DMS 273 treated with DMSO at 0.1 percent for 48 hours (cell line): ENCODE results near the gene ARMC8.

Experiments used
- DNase-seq: peaks from one replicate; lab custom pipeline; 2025; lab: John Stamatoyannopoulos, UW

The ARMC8 gene

GRCh38 chr3:138245026-138245425, 57.9 kb downstream of the ARMC8 start:
- DNase-seq = no peak

DNA sequence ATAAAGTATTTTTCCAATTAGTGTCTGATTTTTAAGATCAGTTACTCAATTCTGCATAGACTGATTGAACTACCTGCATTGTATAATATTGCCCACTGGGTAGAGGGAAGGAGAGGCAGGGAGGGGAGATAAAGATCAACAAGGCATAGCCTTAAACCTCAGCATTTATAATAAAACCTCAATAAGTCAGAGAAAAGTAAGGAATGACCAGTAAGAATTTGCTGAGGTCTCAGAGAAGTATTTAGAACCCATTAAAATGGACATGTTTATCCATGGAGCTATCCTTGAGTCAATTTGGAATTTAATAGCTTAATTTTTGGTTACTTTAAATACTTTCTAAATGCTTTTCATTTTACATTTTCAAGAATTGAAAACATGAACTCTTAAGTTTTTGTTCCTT, 62.5 kb downstream of the ARMC8 start:
- no peak for DNase-seq

DNA sequence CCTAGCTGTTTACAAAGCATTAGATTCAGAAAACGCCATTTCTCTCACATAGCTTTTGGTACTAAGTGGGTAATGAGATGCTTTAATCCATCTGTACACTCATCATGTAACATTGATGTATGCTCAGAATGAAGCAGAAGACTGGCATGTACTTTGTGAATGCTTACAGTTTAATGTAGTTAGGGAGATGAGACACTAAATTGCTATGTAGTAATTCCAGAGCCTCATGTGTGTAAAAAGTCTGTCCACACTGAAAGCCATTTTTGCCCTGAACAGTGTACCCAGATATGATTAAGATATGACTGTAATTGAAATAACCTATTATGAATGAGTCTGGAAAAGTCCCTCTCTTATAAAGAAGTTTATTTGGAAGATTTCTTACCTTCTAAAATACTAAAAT, 66.5 kb downstream of the ARMC8 start:
- no peak for DNase-seq

GRCh38 chr3:138254216-138254615, 67.1 kb downstream of the ARMC8 start:
- no peak for DNase-seq

DNA sequence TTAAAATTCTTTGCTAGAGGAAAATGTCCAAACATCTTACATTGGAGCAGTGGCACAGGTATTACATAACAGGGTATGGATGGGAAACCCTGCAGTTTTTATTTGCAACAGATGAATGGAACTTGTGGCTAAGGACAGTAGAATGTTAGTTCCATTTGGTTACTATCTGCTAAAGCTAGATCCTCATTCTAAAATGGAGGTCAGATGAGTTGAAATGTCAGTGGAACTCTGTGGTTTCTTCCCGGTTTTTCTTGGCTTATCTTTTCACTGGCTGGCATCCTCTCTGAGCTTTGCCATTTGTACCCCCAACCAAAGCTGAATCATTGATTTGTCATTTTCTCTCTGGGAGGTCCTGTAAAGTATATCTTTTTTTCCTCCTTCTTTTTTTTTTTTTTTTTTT, 68.9 kb downstream of the ARMC8 start:
- no peak for DNase-seq

DNA sequence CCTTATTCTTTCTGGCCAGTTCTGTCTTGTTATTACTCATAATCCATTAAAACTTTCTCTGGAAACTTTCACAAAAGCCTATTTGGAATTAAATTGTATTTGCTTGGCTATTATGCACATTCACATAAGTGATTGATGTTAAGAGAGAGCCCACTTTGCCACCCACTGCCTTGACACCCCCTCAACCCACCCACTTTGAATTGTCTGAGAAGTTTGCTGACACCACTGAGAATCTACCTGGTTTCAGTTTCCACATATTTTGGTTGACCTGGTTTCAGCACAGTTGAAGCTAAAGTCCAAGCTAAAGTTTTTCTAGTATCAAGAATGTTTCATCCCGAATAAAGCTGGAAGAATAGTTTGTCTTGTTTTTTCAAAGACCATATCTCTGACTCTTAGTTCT, 70.9 kb downstream of the ARMC8 start:
- no peak for DNase-seq

- DNase-seq = no peak
These were observed 72.0 kb downstream of the ARMC8 start for GRCh38 chr3:138259126-138259525.

DNA sequence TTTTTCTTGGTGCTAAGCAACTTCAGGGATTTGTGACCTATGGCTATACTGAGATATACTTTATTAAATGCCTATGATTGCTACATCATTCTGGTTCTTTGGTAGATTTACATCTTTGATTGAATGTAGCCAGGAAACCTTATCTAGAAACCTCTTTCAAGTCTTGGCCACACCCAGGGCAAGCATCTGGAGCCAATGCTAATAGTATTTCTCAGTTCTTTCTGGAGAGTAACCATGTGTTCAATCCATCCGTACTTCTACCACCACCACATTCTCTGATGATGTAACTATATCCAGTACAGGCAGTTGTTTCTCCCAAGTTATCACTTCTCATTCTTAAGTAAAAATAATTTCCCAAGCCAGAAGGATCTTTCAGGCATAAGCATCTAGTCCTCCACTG, 73.5 kb downstream of the ARMC8 start:
- DNase-seq = no peak

DNA sequence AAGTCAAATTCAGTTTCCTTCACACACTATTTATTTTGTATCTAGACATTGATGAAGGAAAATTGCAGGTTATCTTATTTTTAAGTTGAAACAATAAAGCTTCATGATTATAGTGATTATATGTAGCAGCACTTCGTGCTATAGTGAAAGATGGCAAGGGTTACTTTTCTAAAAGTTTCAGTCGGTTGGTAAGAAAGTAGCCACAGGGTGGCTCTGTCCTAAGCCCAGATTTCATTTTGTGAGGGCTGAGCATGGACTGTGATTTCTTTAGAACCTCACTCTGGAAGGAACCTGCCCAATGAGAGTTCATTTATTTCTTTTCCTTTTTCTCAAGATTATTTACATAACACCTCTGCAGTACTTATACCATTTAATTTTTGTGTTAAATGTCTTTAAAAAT, 76.0 kb downstream of the ARMC8 start:
- DNase-seq = no peak

- no peak for DNase-seq
These were observed 78.6 kb downstream of the ARMC8 start for GRCh38 chr3:138265745-138266144.

- no peak for DNase-seq
These were observed 80.0 kb downstream of the ARMC8 start for GRCh38 chr3:138267083-138267482.

- DNase-seq = no peak
These were observed 83.1 kb downstream of the ARMC8 start for GRCh38 chr3:138270245-138270644.

DNA sequence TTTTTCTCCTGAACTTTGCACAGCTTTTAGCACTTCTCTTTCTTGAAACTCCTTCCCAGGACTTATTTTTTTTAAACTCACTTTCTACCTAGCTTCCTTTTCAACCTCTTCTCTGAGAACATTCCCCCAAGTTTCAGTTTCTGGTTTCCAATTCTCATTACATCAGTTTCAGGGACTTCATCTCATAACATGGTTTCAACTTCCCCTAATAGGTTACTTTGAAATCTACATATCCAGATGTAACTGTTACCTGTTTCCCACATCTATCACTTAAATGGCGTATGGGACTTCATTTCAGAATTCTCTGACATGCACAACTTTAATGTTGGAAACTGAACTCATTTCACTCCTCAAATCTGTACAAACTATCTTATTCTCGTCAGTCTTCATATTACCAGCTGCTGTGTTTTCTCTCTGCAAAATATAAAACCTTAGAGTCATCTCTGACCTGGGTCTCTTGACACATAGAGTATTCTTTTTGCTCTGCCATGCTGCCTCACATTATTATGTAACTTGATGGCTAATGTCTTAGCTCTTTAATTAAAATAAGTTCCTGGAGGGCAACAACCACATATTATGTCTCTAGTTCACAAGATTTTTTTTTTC, 84.2 kb downstream of the ARMC8 start:
- DNase-seq = no peak

- no peak for DNase-seq
These were observed 94.5 kb downstream of the ARMC8 start for GRCh38 chr3:138281561-138281960.

GRCh38 chr3:138282836-138283235, 95.7 kb downstream of the ARMC8 start:
- DNase-seq = no peak

GRCh38 chr3:138284079-138284478, 97.0 kb downstream of the ARMC8 start:
- DNase-seq = no peak

GRCh38 chr3:138284957-138285477, 97.9 kb downstream of the ARMC8 start:
- no peak for DNase-seq

DNA sequence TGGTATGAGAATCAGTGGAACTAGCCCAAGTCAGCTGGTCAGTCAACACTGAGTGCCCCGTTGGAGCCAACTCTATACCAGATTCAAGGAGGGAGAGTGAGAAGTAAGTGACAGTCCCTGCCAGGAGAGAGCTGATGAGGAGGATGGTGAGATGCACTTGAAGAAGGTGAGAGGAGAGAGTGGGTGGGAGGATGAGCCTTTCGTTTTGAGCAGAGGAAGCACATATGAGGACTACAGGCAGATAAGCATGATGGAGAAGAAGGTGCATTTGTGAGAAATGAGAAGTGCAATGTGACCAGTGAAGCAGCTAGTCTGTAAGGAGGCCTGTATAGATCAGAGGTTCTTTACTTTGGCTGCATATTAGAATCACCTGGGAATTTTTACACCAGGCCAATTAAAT, 102.2 kb downstream of the ARMC8 start:
- DNase-seq = no peak

DNA sequence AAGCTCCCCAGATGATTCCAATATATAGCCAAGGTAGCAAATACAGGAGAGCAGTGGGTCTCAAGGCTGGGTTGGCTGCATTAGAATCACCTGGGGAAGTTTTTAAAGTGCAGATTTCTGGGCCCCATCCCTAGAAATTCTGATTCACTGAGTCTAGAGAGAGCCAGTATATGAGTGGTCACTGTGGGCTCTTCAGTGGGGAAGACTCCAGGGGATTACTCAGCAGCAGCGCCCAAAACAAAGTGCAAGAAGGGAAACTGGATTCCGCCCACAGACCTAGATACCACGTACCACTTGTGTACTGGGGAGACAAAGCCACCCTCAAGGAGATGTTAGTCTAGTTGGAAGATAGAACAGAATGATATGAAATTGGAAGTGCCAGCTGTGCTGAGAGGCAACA, 102.6 kb downstream of the ARMC8 start:
- no peak for DNase-seq

DNA sequence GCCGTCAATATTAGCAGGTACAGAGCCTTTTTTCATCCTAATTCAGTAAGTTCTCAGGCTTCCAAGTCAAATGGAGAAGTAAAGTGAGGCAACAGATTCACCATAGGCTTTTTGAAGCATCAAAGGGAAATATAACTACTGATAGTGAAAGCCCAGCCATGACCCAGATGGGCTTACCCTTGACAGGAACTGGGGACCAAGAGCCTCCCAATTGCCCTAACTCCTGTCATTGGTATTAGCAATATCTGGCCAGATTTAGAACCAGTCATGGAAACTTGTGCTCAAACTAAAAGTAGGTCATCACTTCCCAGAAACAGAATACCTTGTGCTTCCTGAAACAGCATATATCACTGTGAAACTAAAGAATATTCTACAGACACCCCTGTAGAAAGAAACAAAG, 109.5 kb downstream of the ARMC8 start:
- DNase-seq = no peak

DNA sequence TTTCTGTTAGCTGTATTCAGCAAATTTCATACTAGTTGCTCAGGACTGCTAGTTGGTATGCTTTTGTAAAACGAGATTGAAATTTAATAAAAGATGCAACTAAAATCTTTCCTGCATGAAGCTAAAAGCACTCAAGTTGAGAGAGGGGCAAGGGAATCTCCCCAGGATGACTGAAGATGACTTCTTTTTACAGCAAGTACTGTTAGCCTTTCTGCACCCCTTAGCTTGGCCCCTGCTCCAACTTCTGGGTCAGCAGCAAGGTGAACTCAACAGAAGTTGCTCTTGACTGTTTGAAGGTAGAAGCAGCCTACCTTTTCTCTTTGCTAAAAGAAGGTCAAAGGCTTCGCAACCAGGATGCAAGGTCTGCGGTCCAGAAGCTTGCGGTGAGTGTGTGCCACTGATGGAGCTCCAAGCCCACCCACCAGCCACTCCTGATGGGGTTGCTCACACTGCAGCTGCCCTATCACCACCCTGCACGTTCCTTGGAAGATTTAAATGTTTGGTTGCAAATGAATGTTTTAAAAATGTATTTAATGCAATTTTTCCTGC, 110.0 kb downstream of the ARMC8 start:
- no peak for DNase-seq

- DNase-seq = no peak
These were observed 110.8 kb downstream of the ARMC8 start for GRCh38 chr3:138297876-138298275.

DNA sequence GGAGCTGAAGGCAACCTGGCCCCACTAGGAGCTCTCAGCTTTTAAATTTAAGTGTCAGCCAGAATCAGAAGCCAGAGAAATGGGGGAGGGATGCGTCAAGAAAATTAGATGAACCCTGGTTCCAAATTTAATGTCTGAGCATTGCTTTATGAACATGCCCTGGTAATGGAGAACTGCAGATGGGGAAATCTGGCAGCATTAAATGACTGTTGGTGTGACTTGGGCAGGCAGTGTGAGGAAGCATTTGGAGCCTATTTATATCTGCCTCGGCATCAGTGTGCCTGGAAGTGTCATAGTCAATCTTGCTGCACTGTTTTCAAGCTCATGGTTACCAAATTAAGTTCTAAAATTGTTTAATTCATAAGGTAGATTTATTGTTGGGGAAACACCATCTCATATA, 113.5 kb downstream of the ARMC8 start:
- DNase-seq = no peak

GRCh38 chr3:138303474-138303873, 116.4 kb downstream of the ARMC8 start:
- no peak for DNase-seq
